ENCODE results near the gene HDAC3.
A peak's percentile ranks its signal among the peaks of the same experiment; 100 is the strongest.

HDAC3 gene

GRCh38 chr5:141650851-141651727 is 14.4 kb upstream of the HDAC3 start, which contains the start of gene FCHSD1 (continued):
- TF ChIP-seq, protein P1, sequence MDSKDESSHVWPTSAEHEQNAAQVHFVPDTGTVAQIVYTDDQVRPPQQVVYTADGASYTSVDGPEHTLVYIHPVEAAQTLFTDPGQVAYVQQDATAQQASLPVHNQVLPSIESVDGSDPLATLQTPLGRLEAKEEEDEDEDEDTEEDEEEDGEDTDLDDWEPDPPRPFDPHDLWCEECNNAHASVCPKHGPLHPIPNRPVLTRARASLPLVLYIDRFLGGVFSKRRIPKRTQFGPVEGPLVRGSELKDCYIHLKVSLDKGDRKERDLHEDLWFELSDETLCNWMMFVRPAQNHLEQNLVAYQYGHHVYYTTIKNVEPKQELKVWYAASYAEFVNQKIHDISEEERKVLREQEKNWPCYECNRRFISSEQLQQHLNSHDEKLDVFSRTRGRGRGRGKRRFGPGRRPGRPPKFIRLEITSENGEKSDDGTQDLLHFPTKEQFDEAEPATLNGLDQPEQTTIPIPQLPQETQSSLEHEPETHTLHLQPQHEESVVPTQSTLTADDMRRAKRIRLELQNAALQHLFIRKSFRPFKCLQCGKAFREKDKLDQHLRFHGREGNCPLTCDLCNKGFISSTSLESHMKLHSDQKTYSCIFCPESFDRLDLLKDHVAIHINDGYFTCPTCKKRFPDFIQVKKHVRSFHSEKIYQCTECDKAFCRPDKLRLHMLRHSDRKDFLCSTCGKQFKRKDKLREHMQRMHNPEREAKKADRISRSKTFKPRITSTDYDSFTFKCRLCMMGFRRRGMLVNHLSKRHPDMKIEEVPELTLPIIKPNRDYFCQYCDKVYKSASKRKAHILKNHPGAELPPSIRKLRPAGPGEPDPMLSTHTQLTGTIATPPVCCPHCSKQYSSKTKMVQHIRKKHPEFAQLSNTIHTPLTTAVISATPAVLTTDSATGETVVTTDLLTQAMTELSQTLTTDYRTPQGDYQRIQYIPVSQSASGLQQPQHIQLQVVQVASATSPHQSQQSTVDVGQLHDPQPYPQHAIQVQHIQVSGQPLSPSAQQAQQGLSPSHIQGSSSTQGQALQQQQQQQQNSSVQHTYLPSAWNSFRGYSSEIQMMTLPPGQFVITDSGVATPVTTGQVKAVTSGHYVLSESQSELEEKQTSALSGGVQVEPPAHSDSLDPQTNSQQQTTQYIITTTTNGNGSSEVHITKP (tag by site-specific recombination; IDR thresholded peaks at IDR 0.05) = 0 out of 2 replicates have a peak, but pooled peaks have one; percentile 15
- TF ChIP-seq SP3 (tag by site-specific recombination; IDR thresholded peaks at IDR 0.05) = peak; percentile 90
- 0 out of 2 replicates have a peak, but pooled peaks have one; percentile 19 for TF ChIP-seq KLF1 (tag by site-specific recombination; IDR thresholded peaks at IDR 0.05)
- 0 out of 2 replicates have a peak, but pooled peaks have one; percentile 32 for TF ChIP-seq KLF8 (tag by site-specific recombination; IDR thresholded peaks at IDR 0.05)
- no peak for TF ChIP-seq ZNF19 (tag by site-specific recombination; IDR thresholded peaks at IDR 0.05; ENCODE audit: low read depth)
- 0 out of 2 replicates have a peak, but pooled peaks have one; percentile 26 for TF ChIP-seq EGR2 (tag by site-specific recombination; IDR thresholded peaks at IDR 0.05; ENCODE audit: low read depth)
- TF ChIP-seq ZSCAN23 (tag by site-specific recombination; IDR thresholded peaks at IDR 0.05) = no peak
- no peak for TF ChIP-seq ZNF174 (tag by site-specific recombination; IDR thresholded peaks at IDR 0.05)
- TF ChIP-seq, protein P2, sequence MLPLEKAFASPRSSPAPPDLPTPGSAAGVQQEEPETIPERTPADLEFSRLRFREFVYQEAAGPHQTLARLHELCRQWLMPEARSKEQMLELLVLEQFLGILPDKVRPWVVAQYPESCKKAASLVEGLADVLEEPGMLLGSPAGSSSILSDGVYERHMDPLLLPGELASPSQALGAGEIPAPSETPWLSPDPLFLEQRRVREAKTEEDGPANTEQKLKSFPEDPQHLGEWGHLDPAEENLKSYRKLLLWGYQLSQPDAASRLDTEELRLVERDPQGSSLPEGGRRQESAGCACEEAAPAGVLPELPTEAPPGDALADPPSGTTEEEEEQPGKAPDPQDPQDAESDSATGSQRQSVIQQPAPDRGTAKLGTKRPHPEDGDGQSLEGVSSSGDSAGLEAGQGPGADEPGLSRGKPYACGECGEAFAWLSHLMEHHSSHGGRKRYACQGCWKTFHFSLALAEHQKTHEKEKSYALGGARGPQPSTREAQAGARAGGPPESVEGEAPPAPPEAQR (tag by site-specific recombination; IDR thresholded peaks at IDR 0.05) = no peak
- TF ChIP-seq ZNF335 (tag by site-specific recombination; conservative IDR thresholded peaks at IDR 0.05) = peak; percentile 46; the same call in 1 of the 2 replicates
- TF ChIP-seq, protein P3, sequence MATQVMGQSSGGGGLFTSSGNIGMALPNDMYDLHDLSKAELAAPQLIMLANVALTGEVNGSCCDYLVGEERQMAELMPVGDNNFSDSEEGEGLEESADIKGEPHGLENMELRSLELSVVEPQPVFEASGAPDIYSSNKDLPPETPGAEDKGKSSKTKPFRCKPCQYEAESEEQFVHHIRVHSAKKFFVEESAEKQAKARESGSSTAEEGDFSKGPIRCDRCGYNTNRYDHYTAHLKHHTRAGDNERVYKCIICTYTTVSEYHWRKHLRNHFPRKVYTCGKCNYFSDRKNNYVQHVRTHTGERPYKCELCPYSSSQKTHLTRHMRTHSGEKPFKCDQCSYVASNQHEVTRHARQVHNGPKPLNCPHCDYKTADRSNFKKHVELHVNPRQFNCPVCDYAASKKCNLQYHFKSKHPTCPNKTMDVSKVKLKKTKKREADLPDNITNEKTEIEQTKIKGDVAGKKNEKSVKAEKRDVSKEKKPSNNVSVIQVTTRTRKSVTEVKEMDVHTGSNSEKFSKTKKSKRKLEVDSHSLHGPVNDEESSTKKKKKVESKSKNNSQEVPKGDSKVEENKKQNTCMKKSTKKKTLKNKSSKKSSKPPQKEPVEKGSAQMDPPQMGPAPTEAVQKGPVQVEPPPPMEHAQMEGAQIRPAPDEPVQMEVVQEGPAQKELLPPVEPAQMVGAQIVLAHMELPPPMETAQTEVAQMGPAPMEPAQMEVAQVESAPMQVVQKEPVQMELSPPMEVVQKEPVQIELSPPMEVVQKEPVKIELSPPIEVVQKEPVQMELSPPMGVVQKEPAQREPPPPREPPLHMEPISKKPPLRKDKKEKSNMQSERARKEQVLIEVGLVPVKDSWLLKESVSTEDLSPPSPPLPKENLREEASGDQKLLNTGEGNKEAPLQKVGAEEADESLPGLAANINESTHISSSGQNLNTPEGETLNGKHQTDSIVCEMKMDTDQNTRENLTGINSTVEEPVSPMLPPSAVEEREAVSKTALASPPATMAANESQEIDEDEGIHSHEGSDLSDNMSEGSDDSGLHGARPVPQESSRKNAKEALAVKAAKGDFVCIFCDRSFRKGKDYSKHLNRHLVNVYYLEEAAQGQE (tag by site-specific recombination; IDR thresholded peaks at IDR 0.05) = no peak
- TF ChIP-seq TRIM28 (IDR thresholded peaks at IDR 0.05; ENCODE audit: borderline replicate concordance, low read length) = no peak
- no peak for TF ChIP-seq ZSCAN30 (tag by site-specific recombination; IDR thresholded peaks at IDR 0.05)
- TF ChIP-seq ZNF394 (tag by site-specific recombination; IDR thresholded peaks at IDR 0.05; ENCODE audit: borderline replicate concordance) = no peak
- TF ChIP-seq, protein P4, sequence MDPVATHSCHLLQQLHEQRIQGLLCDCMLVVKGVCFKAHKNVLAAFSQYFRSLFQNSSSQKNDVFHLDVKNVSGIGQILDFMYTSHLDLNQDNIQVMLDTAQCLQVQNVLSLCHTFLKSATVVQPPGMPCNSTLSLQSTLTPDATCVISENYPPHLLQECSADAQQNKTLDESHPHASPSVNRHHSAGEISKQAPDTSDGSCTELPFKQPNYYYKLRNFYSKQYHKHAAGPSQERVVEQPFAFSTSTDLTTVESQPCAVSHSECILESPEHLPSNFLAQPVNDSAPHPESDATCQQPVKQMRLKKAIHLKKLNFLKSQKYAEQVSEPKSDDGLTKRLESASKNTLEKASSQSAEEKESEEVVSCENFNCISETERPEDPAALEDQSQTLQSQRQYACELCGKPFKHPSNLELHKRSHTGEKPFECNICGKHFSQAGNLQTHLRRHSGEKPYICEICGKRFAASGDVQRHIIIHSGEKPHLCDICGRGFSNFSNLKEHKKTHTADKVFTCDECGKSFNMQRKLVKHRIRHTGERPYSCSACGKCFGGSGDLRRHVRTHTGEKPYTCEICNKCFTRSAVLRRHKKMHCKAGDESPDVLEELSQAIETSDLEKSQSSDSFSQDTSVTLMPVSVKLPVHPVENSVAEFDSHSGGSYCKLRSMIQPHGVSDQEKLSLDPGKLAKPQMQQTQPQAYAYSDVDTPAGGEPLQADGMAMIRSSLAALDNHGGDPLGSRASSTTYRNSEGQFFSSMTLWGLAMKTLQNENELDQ (tag by site-specific recombination; IDR thresholded peaks at IDR 0.05; ENCODE audit: low read depth) = no peak
- TF ChIP-seq ZNF426 (tag by site-specific recombination; IDR thresholded peaks at IDR 0.05) = no peak
- TF ChIP-seq INSM2 (tag by site-specific recombination; IDR thresholded peaks at IDR 0.05) = no peak
- TF ChIP-seq, protein P5, sequence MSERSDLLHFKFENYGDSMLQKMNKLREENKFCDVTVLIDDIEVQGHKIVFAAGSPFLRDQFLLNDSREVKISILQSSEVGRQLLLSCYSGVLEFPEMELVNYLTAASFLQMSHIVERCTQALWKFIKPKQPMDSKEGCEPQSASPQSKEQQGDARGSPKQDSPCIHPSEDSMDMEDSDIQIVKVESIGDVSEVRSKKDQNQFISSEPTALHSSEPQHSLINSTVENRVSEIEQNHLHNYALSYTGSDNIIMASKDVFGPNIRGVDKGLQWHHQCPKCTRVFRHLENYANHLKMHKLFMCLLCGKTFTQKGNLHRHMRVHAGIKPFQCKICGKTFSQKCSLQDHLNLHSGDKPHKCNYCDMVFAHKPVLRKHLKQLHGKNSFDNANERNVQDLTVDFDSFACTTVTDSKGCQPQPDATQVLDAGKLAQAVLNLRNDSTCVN (tag by site-specific recombination; optimal IDR thresholded peaks at IDR 0.05) = peak; percentile 43
- no peak for TF ChIP-seq YY1 (tag by site-specific recombination; IDR thresholded peaks at IDR 0.05)

Data from HEK293 (cell line).